NCI-H2227 treated with DMSO at 0.1 percent for 48 hours (cell line): ENCODE data around the gene SLC49A3.
"Not testable (repeated sequence)": the region's sequence is repeated elsewhere in the genome, so short reads cannot be mapped to it uniquely, and the experiment has no call there.

ENCODE experiments used
- DNase-seq: peaks from one replicate; lab custom pipeline; 2025; lab: John Stamatoyannopoulos, UW

Gene SLC49A3

DNA sequence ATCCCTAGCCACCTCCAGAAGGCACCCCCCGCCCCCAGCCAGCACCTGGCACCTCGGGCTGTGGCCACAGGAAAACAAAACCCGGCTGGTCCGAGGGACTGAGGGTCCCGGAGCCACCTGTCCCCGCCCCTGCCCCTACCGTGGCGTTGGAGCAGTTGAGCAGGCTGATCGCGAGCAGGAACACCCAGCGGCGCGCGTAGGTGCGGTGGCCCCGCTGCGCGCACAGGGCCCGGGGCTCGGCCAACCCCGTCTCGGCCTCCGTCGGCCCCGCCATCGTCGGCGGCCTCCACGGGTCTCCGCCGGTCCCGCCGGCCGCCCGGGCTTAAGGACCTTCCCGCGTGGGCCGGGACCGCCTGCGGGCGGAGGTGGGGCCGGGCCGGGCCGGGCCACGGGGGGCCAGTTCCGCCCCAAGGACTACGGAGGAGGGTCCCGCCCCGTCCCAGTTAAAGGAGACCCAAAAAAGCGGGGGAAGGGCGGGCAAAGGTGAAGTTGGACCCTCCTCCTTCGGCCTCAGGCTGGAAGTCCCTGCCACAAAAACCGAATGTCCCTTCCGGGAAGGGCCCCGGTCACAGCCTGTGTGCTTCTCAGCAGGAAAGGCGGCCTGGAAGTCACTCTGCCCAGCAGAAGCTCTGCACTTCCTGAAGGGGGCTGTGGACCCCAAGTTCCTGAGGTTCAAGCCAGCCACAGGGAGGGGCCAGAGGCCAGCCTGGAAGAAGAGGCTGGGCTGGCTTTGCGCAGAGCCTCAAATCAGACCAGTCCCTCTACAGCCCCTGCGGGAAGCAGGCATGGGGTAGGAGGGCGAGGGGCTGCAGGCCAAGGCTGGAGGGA lies at the start of gene SLC49A3:
Gene SLC49A3, minus strand, starts transcription at position 298 of the 828 bp plus-strand sequence. Its CDS starts 24 bp downstream, at position 274.
- no peak for DNase-seq

DNA sequence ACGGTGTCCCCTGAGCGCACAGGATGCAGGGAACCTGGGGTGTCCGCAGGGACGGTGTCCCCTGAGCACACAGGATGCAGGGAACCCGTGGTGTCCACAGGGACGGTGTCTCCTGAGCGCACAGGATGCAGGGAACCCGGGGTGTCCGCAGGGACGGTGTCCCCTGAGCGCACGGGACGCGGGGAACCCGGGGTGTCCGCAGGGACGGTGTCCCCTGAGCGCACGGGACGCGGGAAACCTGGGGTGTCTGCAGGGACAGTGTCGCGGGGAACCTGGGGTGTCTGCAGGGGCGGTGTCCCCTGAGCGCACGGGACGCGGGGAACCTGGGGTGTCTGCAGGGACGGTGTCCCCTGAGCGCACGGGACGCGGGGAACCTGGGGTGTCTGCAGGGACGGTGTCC lies 47.6 kb upstream of the SLC49A3 start:
- not testable (repeated sequence) for DNase-seq

DNA sequence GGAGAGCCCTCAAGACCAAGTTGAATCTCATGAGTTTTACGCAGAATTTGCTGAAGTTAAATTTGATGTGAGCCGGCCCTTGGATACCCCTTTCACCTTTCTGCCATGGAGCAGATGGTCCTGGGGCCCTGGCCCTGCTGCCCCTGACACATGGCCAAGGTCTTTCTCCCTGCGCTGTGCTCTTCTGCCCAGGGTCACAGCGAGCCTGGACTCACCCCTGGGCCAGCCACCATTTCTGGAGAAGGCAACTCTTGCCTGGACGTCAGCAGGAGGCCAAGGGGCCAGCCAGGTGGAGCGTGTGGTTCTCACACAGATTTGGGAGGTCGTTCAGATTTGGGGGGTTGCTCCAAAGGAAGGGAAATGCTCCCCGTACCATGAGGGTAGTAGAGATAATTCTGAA lies 46.6 kb upstream of the SLC49A3 start:
- no peak for DNase-seq

DNA sequence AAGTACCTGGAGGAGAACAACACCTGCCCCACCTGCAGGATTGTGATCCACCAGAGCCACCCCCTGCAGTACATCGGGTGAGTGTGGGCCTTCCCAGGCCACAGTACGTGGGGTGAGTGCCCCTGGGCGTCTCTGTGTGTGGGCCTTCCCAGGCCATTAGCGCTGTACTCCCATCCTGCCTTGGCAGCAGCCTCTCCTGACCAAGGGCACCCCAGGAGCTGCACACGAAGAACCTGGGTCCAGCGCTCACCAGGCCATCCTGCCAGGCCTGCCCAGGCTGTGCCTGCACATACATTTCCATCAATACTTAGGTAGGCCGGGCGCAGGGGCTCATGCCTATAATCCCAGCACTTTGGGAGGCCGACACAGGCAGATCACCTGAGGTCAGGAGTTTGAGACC lies 46.0 kb upstream of the SLC49A3 start:
- DNase-seq = no peak

DNA sequence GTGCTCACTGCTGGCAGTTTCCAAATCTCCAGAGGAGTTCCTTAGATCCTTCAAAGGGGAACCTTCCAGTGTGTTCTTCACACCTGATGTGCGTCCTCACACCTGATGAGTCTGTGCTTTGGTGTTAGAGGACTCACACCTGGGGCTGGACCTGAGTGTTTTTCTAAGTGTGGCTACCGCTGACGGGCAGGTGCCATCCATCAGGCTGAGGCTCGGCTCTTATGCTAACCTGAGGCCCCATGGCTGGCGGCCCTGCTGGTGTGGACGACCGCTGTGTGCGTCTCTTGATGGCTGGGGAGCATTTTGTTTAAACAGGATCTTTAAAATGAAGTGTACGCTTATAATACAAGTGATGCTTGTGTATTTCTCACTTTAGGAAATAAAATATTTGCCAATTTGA lies 45.1 kb upstream of the SLC49A3 start:
- DNase-seq = no peak

DNA sequence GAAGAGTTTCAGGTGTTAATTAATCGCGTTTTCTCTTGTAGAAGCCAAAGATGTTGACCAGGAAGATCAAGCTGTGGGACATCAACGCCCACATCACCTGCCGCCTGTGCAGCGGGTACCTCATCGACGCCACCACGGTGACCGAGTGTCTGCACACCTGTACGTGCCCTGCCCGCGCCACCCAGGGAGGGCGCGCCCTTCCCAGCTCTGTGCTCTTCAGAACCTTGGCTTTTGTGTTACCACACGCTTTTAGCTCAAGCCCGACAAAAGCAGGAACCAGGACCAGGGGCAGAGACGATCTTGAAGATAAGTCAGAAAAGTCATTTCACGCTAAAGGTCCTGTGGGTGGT lies 44.7 kb upstream of the SLC49A3 start:
- DNase-seq = no peak

DNA sequence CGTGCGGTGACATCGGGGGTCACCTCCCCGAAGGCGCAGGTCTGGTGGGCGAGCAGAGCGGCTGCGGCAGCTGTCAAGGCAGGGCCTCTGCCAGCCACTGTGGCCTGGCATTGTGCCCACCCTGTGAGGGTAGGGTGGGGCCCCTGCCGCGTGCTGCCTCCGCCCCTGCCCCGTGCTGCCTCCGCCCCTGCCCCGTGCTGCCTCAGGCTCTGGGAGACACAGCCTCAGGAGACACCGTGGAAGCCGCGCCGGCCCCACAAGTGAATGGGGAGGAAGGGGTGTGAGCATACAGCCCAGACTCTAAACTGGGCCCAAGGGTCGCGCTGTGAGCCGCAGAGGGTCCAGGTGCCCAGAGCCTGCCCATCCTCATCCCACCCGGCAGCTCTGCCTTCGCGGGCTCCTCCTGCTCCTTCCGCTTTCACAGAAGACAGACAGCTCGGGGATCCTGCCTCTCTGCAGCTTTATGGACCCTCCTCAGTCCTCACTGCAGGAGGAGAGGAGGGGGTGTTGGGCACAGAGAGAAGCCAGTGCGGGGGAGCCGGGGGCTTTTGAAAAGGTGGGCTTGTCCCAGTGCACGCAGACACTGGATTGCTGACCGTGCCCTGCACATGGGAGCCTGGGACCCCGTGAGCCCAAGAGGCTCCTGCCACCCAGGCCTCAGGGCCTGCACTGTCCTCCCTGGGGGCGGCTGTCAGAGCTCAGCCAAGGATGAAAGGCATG lies 44.1 kb upstream of the SLC49A3 start:
- DNase-seq = no peak

DNA sequence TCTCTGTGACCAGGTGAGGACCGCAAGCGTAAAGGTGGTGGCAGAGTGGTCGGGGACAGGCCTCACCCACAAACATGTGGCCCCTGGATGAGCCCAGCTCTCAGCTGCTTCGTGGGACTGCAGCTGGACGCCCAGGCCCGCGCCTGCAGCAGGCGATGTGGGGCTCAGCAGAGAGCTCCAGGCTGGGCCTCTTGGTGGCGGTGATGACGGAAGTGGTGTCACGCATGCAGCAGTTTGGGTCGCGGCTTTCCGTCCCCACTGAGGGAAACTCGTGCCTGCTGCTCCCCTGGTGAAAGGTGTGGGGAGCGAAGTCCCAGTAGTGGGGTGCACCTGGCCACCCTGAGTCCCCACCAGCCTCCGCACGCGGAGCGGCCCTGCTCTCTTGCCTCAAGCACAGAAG lies 43.5 kb upstream of the SLC49A3 start:
- no peak for DNase-seq

DNA sequence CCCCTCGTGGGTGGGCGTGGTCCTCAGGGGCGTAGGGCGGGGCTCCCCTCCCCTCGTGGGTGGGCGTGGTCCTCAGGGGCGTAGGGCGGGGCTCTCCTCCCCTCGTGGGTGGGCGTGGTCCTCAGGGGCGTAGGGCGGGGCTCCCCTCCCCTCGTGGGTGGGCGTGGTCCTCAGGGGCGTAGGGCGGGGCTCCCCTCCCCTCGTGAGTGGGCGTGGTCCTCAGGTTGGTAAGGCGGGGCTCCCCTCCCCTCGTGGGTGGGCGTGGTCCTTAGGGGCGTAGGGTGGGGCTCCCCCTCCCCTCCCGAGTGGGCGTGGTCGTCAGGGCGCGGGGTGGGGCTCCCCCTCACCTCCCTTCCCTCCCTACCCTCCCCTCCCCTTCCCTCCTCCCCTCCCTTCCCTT lies 43.0 kb upstream of the SLC49A3 start:
- not testable (repeated sequence) for DNase-seq

DNA sequence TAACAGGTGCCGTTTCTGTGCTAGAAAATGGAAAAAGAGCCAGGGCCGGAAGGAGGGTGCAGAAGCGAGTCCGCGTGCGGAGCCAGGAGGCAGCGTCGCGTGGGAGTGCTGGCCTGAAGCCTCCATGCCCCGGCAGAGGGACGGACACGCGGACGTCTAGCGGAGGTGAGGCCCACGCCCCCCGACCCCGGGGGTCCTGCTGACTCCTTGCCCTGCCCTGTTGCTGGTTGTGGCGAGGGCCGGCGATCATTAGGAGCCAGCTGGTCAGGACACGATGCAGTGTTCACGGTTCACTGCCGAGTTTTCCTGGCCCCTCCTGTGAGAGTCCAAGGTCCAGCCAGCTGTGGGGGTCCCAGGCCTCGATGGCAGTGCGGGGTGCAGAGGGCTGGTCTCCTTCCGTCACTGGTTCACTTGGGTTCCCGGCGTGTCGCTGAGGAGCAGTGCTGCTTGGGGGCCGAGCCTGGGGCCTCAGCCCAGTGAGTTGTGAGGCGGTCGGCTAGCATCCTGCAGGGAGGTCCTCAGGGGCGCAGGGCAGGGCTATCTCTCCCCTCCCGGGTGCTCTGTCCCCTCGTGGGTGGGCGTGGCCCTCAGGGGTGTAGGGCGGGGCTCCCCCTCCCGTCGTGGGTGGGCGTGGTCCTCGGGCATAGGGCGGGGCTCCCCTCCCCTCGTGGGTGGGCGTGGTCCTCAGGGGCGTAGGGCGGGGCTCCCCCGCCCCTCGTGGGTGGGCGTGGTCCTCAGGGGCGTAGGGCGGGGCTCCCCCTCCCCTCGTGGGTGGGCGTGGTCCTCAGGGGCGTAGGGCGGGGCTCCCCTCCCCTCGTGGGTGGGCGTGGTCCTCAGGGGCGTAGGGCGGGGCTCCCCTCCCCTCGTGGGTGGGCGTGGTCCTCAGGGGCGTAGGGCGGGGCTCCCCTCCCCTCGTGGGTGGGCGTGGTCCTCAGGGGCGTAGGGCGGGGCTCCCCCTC lies 42.3 kb upstream of the SLC49A3 start:
- DNase-seq = not testable (repeated sequence)

DNA sequence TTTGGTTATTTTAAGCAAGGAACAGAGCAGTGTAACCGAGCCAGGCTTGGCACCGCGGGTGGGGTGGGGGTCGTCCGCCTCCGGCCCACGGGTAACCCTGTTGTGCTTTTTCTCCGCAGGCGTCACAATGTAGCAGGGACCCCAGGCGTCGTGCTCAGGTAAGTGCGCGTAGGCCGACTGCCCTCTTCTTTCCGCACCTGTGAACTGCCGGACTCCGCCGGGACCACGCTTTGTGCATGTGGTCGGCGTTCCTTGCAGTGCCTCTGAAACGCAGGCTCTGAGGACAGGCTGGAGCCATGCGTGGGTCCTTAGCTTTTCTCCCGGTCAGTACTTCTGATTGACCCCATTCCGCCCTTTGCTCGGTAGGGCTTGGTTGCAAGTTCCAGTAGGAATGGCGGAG lies 41.6 kb upstream of the SLC49A3 start:
- DNase-seq = no peak

DNA sequence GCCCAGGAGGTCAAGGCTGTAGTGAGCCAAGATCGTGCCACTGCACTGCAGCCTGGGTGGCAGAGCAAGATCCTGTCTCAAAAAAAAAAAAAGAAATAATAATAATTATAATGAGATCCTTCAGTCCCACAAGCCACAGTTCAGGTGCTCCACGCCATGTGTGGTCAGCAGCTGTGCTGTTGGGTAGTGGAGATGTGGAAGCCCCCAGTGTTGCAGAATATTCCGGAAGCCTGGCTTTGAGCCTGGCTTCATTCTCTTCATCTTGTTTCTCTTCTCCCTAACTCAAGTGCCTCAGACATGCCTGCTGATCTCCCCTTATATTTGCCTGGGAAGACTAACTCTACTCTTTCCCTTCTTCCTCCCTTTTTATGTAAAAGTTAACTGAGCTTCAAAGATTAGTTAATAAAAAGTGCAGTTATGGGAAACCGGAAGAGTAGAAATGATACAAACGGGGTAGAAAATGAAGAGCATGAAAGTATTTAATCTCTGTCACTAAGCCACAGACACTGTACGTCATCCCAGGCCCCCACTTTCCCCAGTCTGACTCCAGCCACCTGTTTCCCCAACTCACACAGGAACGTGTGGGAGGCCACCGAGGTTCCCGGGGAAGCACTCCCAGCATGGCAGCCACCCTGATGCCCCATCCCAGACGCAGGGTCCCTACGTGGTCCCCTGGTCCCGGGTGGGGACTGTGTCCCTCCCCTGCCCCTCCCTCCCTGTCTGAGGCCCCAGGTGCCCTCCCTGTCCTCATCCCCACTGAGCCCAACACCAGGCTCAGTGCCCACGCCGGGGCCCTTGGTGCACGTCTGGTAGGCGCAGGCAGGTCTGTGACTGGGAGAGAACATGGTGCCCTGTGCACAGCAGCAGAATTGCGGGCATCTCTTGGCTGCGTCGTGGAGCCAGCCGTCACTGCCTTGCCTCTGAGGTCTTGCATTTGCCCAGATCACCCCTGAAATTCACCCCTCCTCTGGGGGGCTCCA lies 40.7 kb upstream of the SLC49A3 start:
- no peak for DNase-seq

DNA sequence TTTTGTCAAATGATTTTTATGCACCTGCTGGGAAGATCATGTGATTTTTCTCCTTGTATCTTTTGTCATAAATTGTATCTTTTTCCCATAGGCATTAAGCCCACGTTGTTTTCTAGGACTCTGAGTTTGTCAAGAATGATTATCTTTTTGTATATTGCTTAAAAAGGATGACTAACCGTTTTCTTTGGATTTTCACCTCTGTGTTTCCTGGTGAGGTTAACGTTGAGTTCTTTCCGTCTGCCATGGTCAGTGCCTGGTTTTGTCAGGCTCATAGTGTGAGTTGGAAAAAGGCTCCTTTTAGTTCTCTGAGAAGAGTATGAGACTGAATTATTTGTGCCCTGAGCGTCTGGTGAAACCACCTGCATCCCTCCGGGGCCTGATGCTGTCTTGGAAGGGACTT lies 38.6 kb upstream of the SLC49A3 start:
- DNase-seq = no peak

DNA sequence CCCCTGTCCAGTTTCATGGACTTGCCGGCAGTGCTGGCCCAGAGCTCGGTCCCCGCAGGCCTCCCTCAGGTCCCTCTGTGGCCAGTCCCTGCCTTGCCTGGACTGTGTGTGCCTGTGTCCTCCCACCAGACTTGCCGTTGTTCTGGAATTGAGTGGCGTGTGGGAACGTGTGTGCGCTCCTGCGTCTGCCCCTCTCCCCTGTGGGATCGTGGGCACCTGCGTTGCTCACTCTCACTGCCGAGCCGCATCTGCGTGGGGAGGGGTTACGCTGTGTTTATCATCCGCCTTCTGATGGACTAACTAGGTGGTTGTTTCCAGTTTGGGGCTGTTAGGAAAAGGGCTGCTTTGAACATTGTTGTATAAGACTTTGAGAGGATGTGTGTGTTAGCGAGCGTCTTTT lies 37.9 kb upstream of the SLC49A3 start:
- DNase-seq = no peak

DNA sequence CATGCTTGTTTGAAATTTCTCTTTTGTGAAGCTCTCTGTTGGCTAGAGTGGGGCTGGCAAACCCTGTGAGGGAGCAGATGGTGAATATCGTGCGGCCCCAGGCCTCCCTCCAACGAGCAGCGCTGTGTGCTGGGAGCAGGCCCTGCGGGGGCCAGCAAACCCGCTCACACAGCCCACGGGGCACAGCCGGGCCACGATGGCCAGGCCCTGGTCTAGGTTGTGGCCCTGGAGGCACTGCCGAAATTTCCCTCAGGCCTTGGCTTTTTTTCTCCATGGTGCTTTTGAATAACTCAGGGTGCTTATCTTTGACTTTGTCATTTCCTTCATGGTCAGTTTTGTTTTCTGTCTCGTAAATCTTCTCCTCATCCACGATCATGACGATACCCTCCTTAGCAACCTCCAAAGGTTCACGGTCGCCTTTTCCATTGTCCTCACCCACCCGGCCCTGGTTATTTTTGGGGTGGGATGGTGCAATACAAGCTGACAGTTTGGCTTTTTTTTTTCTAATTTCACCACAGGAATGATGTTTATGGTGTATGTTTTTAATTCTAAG lies 37.4 kb upstream of the SLC49A3 start:
- DNase-seq = no peak

DNA sequence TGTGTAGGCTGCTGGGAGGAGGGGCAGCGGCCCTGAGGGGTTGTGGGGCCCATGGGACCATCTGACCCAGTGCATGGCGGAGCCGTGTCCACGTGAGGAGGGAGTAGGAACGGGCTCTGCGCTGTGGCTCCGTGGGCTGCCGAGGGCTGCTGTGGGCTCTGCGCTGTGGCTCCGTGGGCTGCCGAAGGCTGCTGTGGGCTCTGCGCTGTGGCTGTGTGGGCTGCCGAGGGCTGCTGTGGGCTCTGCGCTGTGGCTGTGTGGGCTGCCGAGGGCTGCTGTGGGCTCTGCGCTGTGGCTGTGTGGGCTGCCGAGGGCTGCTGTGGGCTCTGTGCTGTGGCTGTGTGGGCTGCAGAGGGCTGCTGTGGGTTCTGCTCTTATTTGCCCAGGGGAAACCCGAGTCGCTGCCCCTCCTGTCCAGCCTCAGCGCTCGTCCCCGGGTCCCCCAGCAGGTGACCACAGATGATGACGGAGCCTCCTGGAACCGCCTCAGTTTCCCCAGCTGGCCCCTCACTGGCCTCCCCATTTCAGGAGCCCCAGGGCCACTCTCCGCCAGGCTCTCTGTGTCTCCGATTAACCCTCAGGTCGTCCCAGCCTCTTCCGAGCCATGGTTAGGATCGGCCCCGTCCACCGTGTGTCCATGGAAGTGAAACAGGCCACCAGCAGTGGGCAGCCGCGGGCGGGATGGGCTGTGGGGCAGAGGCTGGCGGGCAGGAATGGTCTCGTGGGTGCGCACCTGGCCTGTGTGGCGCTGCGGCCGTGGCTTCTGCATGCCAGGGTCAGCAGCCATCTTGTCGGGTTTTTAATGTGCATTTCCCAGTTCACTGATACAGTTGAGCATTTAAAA lies 36.7 kb upstream of the SLC49A3 start:
- DNase-seq = no peak

DNA sequence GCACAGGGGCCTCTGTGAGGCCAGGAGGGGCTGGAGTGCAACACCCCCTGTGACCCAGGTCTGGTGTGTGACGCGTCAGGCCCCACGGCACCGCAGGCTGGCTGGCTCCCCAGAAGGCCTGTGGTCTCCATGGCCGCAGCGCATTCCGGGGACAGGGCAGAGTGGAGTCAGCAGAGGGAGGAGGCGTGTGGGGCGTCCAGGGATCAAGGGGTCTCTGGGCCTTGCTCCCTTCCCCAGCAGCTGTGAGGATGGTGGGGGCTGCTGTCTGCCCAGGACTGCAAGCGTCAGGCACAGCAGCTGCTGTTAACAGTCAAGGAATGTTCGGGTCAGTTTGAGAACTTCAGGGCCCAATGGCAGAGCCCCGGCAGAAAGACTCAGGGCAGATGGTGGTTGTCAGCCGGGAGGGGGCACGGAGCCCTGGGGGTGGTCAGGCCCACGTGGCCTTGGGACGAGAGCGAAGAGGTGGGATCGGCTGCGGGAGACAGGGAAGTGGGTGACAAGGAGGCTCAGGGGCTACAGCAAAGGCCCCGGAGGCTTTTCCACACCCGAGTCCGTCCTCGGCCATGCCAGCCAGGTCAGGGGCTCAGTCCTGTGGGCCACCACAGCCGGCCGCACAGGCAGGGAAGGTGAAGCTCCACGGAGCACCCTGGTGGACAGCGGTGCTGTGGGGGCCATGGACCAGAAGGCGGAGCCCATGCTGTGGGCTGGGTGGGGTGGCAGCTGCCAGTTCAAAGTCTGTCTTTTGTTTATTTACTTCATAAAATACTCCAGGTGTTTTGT lies 35.0 kb upstream of the SLC49A3 start:
- no peak for DNase-seq

DNA sequence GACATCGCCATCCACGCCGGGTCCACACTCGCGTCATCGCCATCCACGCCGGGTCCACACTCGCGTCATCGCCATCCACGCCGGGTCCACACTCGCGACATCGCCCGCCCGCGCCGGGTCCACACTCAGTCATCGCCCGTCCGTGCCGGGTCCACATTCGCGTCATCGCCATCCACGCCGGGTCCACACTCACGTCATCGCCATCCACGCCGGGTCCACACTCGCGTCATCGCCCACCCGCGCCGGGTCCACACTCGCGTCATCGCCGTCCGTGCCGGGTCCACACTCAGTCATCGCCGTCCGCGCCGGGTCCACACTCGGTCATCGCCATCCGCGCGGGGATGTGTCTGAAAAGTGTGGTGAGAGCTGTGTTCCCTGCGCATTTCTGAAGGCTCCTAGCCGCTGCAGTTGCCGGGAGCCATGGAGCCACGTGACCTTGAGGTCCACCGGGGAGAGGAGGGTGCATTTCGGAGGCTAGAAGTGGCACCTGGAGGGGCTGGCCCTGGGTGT lies 34.0 kb upstream of the SLC49A3 start:
- DNase-seq = no peak

DNA sequence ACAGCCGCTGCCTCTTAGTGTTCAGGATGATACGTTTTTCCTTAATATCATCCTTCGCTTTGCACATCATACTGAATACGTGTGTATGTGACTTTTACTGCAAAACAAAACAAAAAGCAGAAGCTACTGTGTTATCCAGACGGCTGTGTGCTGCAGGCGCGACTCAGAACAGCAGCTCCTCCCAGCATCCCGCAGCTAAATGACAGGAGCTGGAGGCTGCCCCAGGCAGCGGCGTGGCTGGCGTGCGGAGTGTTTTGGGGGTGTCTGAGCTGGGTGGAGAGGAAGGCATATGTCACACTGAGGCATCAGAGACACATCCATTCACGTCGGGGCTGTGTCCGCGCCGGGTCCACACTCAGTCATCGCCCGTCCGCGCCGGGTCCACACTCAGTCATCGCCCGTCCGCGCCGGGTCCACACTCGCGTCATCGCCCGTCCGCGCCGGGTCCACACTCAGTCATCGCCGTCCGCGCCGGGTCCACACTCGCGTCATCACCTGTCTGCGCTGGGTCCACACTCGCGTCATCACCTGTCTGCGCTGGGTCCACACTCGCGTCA lies 33.3 kb upstream of the SLC49A3 start:
- DNase-seq = no peak
